HepG2 (cell line): ENCODE results near the gene YJEFN3.

Experiments
- CEBPB ChIP-seq: IDR thresholded peaks from 2 replicates; pipeline ENCODE4 v1.6.1; 2011; ENCODE audit warnings: low read depth, low read length, improper control_type of control experiment, borderline replicate concordance
- CREM ChIP-seq, 2 experiments: sonication (generic) in 1 of 2; formaldehyde crosslinking in 1 of 2; IDR thresholded peaks; 2 replicates each; pipeline versions ENCODE4 v1.4.0 to v1.6.1; 2016 to 2020; ENCODE audit warnings: antibody characterized with exemption in 1 of 2, mild to moderate bottlenecking in 1 of 2, missing genetic modification reagents in 1 of 2
- ESRRA ChIP-seq: sonication (generic); formaldehyde crosslinking; IDR thresholded peaks from 2 replicates; pipeline ENCODE4 v1.5.1; 2020; ENCODE audit warnings: mild to moderate bottlenecking, low read depth, missing genetic modification reagents
- KMT2A ChIP-seq: sonication (generic); formaldehyde crosslinking; IDR thresholded peaks from 2 replicates; pipeline ENCODE4 v1.4.0; 2020; ENCODE audit warnings: missing genetic modification reagents
- POLR2AphosphoS5 ChIP-seq: IDR thresholded peaks from 2 replicates; pipeline ENCODE4 v1.6.1; 2012; ENCODE audit warnings: low read depth, low read length
- ZFX ChIP-seq: sonication (generic); formaldehyde crosslinking; IDR thresholded peaks from 2 replicates; pipeline ENCODE4 v1.4.0; 2020; ENCODE audit warnings: mild to moderate bottlenecking, low read depth, missing genetic modification reagents, moderate library complexity
- ZNF670 ChIP-seq: sonication (generic); formaldehyde crosslinking; IDR thresholded peaks from 2 replicates; pipeline ENCODE4 v1.8.0; 2022; ENCODE audit warnings: mild to moderate bottlenecking, missing genetic modification reagents, borderline replicate concordance
- TF ChIP-seq, protein P1 (sequence below): sonication (generic); formaldehyde crosslinking; IDR thresholded peaks from 2 replicates; pipeline ENCODE4 v1.4.0; 2020; ENCODE audit warnings: missing genetic modification reagents
- TF ChIP-seq, protein P2 (sequence below): IDR thresholded peaks from 2 replicates; pipeline ENCODE4 v1.6.1; 2012; ENCODE audit warnings: inconsistent platforms
- TF ChIP-seq, protein P3 (sequence below): sonication (generic); formaldehyde crosslinking; IDR thresholded peaks from one replicate; pipeline ENCODE4 v1.5.1; 2020; ENCODE audit warnings: mild to moderate bottlenecking, missing genetic modification reagents; ENCODE audit errors: not compliant biosample characterization
- TF ChIP-seq, protein P4 (sequence below): IDR thresholded peaks from 2 replicates; pipeline ENCODE4 v1.6.1; 2016; ENCODE audit warnings: missing compliant biosample characterization, missing genetic modification reagents, borderline replicate concordance
- TF ChIP-seq, protein P5 (sequence below): sonication (generic); formaldehyde crosslinking; IDR thresholded peaks from 2 replicates; pipeline ENCODE4 v1.5.0; 2020; ENCODE audit warnings: mild to moderate bottlenecking, missing genetic modification reagents, moderate library complexity

DNA sequence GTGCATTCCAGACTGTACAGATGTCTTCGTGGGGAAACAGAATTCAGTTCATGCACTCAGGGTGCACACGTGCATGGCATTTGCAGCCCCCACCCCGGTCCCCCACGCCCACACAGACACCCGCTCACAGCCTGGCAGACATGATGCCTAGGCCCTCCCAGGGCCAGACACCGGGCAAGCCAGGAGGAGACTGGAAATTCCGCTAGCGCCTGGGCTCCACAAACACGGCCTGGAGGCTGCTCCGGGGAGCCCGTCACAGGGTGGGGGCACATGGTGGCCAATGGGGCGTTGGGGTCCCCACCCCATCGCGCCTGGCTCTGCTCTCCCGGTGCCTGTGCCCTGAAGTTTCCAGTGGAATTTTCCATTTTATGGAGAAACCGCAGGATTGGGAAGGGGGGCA, 12.9 kb downstream of the YJEFN3 start:
- TF ChIP-seq, protein P1, sequence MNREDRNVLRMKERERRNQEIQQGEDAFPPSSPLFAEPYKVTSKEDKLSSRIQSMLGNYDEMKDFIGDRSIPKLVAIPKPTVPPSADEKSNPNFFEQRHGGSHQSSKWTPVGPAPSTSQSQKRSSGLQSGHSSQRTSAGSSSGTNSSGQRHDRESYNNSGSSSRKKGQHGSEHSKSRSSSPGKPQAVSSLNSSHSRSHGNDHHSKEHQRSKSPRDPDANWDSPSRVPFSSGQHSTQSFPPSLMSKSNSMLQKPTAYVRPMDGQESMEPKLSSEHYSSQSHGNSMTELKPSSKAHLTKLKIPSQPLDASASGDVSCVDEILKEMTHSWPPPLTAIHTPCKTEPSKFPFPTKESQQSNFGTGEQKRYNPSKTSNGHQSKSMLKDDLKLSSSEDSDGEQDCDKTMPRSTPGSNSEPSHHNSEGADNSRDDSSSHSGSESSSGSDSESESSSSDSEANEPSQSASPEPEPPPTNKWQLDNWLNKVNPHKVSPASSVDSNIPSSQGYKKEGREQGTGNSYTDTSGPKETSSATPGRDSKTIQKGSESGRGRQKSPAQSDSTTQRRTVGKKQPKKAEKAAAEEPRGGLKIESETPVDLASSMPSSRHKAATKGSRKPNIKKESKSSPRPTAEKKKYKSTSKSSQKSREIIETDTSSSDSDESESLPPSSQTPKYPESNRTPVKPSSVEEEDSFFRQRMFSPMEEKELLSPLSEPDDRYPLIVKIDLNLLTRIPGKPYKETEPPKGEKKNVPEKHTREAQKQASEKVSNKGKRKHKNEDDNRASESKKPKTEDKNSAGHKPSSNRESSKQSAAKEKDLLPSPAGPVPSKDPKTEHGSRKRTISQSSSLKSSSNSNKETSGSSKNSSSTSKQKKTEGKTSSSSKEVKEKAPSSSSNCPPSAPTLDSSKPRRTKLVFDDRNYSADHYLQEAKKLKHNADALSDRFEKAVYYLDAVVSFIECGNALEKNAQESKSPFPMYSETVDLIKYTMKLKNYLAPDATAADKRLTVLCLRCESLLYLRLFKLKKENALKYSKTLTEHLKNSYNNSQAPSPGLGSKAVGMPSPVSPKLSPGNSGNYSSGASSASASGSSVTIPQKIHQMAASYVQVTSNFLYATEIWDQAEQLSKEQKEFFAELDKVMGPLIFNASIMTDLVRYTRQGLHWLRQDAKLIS = no peak
- TF ChIP-seq, protein P2, sequence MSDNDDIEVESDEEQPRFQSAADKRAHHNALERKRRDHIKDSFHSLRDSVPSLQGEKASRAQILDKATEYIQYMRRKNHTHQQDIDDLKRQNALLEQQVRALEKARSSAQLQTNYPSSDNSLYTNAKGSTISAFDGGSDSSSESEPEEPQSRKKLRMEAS = no peak
- no peak for TF ChIP-seq CREM (IDR thresholded peaks at IDR 0.05)
- no peak for TF ChIP-seq CREM (CRISPR knock-in tag; IDR thresholded peaks at IDR 0.05)
- TF ChIP-seq, protein P3, sequence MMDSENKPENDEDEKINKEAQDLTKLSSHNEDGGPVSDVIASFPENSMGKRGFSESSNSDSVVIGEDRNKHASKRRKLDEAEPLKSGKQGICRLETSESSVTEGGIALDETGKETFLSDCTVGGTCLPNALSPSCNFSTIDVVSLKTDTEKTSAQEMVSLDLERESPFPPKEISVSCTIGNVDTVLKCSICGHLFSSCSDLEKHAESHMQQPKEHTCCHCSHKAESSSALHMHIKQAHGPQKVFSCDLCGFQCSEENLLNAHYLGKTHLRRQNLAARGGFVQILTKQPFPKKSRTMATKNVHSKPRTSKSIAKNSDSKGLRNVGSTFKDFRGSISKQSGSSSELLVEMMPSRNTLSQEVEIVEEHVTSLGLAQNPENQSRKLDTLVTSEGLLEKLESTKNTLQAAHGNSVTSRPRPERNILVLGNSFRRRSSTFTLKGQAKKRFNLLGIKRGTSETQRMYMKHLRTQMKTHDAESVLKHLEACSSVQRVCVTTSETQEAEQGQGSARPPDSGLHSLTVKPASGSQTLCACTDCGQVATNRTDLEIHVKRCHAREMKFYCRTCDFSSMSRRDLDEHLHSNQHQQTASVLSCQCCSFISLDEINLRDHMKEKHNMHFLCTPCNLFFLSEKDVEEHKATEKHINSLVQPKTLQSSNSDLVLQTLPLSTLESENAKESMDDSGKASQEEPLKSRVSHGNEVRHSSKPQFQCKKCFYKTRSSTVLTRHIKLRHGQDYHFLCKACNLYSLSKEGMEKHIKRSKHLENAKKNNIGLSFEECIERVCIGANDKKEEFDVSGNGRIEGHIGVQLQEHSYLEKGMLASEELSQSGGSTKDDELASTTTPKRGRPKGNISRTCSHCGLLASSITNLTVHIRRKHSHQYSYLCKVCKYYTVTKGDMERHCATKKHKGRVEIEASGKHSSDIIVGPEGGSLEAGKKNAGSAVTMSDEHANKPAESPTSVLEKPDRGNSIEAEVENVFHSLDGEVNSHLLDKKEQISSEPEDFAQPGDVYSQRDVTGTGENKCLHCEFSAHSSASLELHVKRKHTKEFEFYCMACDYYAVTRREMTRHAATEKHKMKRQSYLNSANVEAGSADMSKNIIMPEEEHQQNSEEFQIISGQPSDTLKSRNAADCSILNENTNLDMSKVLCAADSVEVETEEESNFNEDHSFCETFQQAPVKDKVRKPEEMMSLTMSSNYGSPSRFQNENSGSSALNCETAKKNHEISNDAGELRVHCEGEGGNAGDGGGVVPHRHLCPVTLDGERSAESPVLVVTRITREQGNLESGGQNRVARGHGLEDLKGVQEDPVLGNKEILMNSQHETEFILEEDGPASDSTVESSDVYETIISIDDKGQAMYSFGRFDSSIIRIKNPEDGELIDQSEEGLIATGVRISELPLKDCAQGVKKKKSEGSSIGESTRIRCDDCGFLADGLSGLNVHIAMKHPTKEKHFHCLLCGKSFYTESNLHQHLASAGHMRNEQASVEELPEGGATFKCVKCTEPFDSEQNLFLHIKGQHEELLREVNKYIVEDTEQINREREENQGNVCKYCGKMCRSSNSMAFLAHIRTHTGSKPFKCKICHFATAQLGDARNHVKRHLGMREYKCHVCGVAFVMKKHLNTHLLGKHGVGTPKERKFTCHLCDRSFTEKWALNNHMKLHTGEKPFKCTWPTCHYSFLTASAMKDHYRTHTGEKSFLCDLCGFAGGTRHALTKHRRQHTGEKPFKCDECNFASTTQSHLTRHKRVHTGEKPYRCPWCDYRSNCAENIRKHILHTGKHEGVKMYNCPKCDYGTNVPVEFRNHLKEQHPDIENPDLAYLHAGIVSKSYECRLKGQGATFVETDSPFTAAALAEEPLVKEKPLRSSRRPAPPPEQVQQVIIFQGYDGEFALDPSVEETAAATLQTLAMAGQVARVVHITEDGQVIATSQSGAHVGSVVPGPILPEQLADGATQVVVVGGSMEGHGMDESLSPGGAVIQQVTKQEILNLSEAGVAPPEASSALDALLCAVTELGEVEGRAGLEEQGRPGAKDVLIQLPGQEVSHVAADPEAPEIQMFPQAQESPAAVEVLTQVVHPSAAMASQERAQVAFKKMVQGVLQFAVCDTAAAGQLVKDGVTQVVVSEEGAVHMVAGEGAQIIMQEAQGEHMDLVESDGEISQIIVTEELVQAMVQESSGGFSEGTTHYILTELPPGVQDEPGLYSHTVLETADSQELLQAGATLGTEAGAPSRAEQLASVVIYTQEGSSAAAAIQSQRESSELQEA (CRISPR knock-in tag) = no peak
- no peak for TF ChIP-seq ZFX
- no peak for TF ChIP-seq CEBPB
- no peak for TF ChIP-seq ESRRA
- no peak for TF ChIP-seq KMT2A (CRISPR knock-in tag)
- TF ChIP-seq, protein P4, sequence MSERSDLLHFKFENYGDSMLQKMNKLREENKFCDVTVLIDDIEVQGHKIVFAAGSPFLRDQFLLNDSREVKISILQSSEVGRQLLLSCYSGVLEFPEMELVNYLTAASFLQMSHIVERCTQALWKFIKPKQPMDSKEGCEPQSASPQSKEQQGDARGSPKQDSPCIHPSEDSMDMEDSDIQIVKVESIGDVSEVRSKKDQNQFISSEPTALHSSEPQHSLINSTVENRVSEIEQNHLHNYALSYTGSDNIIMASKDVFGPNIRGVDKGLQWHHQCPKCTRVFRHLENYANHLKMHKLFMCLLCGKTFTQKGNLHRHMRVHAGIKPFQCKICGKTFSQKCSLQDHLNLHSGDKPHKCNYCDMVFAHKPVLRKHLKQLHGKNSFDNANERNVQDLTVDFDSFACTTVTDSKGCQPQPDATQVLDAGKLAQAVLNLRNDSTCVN (CRISPR knock-in tag) = no peak
- TF ChIP-seq POLR2AphosphoS5 = no peak
- TF ChIP-seq ZNF670 (CRISPR knock-in tag) = no peak
- TF ChIP-seq, protein P5, sequence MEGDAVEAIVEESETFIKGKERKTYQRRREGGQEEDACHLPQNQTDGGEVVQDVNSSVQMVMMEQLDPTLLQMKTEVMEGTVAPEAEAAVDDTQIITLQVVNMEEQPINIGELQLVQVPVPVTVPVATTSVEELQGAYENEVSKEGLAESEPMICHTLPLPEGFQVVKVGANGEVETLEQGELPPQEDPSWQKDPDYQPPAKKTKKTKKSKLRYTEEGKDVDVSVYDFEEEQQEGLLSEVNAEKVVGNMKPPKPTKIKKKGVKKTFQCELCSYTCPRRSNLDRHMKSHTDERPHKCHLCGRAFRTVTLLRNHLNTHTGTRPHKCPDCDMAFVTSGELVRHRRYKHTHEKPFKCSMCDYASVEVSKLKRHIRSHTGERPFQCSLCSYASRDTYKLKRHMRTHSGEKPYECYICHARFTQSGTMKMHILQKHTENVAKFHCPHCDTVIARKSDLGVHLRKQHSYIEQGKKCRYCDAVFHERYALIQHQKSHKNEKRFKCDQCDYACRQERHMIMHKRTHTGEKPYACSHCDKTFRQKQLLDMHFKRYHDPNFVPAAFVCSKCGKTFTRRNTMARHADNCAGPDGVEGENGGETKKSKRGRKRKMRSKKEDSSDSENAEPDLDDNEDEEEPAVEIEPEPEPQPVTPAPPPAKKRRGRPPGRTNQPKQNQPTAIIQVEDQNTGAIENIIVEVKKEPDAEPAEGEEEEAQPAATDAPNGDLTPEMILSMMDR = no peak
